ENCODE measurements around the gene DMXL1. TPM values are rescaled to one million over a fixed set of nuclear protein-coding genes. Genes with fewer than 3 reads are reported as not detected.
"Not testable (repeated sequence)": the region's sequence is repeated elsewhere in the genome, so short reads cannot be mapped to it uniquely, and the experiment has no call there.

The DMXL1 gene
- total and polyA plus RNA-seq, 2 experiments from 2014 or later = 28.4 to 41.7 TPM

GRCh38 chr5:119131530-119132304 lies 60.8 kb downstream of the DMXL1 start:
- H3K4me1 ChIP-seq (ENCODE audit: insufficient read depth) = no peaks in the 10 kb centered on the region
- ATAC-seq (no peak), DNase-seq (ENCODE audit: low spot score) (no peak)
- no peaks in the 10 kb centered on the region for H3K9me2 ChIP-seq (ENCODE audit: insufficient read depth)
- no peaks in the 10 kb centered on the region for H3K27me3 ChIP-seq (ENCODE audit: insufficient read depth)
- H2AFZ ChIP-seq = no peak overlapping the region
- peaks cover 34% of the 10 kb centered on the region for H3K36me3 ChIP-seq (ENCODE audit: insufficient read depth)
- no peak overlapping the region for H3K27ac ChIP-seq (ENCODE audit: low read depth)
- H3F3A ChIP-seq (replicated peaks; ENCODE audit: low read depth) = no peaks in the 10 kb centered on the region
- H3K4me3 Mint-ChIP-seq = no peak overlapping the region
- peaks cover 20% of the 10 kb centered on the region for H3K9me3 Mint-ChIP-seq
- no peak overlapping the region for H3K4me2 ChIP-seq
- no peak overlapping the region for H3K27ac Mint-ChIP-seq
- no peaks in the 10 kb centered on the region; the same call in 1 of the 2 replicates for H4K20me1 ChIP-seq (replicated peaks; ENCODE audit: insufficient read depth)
- H3K36me3 Mint-ChIP-seq (ENCODE audit: low read depth) = peaks cover 67% of the 10 kb centered on the region
- no peak overlapping the region for H3K4me3 ChIP-seq
- no peaks in the 10 kb centered on the region for H3K79me2 ChIP-seq (replicated peaks; ENCODE audit: insufficient read depth)
- no peaks in the 10 kb centered on the region for H3K4me1 Mint-ChIP-seq
- H3K27me3 Mint-ChIP-seq (ENCODE audit: insufficient read depth, low read depth, poor library complexity) = peaks cover 4% of the 10 kb centered on the region
- TF ChIP-seq STAT1 (IDR thresholded peaks at IDR 0.05; ENCODE audit: unreplicated experiment) (no peak), ZNF114 (CRISPR knock-in tag; IDR thresholded peaks at IDR 0.05) (no peak), ETS1 (IDR thresholded peaks at IDR 0.05) (no peak), EZH2 (IDR thresholded peaks at IDR 0.05; ENCODE audit: low read depth, unreplicated experiment) (no peak), NANOG (IDR thresholded peaks at IDR 0.05; ENCODE audit: borderline replicate concordance) (no peak), JUNB (IDR thresholded peaks at IDR 0.05; ENCODE audit: unreplicated experiment) (no peak), ZNF331 (CRISPR knock-in tag; IDR thresholded peaks at IDR 0.05; ENCODE audit: low read depth) (no peak), ZNF462 (CRISPR knock-in tag; IDR thresholded peaks at IDR 0.05) (no peak), POLR2AphosphoS5 (IDR thresholded peaks at IDR 0.05; ENCODE audit: low read depth) (no peak)

- peaks cover 58% of the 10 kb centered on the region for H3K36me3 ChIP-seq (ENCODE audit: insufficient read depth)
- peaks cover 88% of the 10 kb centered on the region for H3K36me3 Mint-ChIP-seq (ENCODE audit: low read depth)
Measured at GRCh38 chr5:119135743-119136142, 64.9 kb downstream of the DMXL1 start.

More at GRCh38 chr5:119135743-119136142, 64.9 kb downstream of the DMXL1 start:
- not testable (repeated sequence) for DNase-seq (ENCODE audit: low spot score); H3K27ac Mint-ChIP-seq; H3K27me3 Mint-ChIP-seq (ENCODE audit: insufficient read depth, low read depth, poor library complexity); H3K4me3 Mint-ChIP-seq; H3K79me2 ChIP-seq (replicated peaks; ENCODE audit: insufficient read depth); H3K4me1 Mint-ChIP-seq; H2AFZ ChIP-seq; H3K4me1 ChIP-seq (ENCODE audit: insufficient read depth); H4K20me1 ChIP-seq (replicated peaks; ENCODE audit: insufficient read depth); H3K9me2 ChIP-seq (ENCODE audit: insufficient read depth); ATAC-seq; H3F3A ChIP-seq (replicated peaks; ENCODE audit: low read depth); H3K27me3 ChIP-seq (ENCODE audit: insufficient read depth); H3K4me3 ChIP-seq; H3K27ac ChIP-seq (ENCODE audit: low read depth); H3K4me2 ChIP-seq
- H3K9me3 Mint-ChIP-seq = peaks cover 58% of the 10 kb centered on the region
